ENCODE measurements around the gene RHBDD2.
"Not testable (repeated sequence)": the region's sequence is repeated elsewhere in the genome, so short reads cannot be mapped to it uniquely, and the experiment has no call there.

The RHBDD2 gene

DNA sequence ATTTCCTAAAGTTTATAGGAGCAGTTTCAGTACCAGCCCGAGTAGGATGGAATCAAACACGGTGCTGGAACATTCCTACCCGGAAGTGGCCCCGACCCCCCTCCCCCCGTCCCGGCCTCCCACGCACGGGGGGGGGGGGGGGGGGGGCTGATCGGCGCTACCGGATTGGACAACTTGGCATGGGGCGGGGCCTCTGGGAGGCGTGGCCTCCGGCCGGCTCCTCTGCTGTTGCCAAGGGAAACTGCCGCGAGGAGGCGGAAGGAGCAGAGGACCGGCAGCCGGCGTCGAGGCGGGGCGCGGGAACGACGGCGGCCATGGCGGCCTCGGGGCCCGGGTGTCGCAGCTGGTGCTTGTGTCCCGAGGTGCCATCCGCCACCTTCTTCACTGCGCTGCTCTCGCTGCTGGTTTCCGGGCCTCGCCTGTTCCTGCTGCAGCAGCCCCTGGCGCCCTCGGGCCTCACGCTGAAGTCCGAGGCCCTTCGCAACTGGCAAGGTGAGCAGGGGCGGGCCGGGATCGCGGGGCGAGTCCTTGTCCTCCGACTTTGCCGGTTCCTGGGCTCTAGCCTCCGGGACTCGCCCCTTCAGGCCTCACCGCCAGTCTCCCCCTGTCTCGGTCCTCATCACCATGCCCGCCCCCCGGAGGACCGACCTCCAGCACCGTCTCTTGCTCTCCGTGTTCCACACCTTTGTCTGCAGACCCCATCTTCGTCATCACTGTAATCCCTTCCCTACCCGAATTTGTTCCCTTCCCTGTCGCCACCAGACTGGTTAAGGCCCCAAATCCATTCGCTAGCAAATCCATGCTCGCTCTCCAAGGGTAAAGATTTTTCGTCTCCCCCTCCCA lies at the start of gene RHBDD2:
Gene RHBDD2, plus strand, starts transcription at position 266 of the 843 bp plus-strand sequence. Its CDS starts 49 bp downstream, at position 315.
- peak; percentile 94 for DNase-seq (ENCODE audit: low read depth, low spot score)
- TF ChIP-seq, protein P1, sequence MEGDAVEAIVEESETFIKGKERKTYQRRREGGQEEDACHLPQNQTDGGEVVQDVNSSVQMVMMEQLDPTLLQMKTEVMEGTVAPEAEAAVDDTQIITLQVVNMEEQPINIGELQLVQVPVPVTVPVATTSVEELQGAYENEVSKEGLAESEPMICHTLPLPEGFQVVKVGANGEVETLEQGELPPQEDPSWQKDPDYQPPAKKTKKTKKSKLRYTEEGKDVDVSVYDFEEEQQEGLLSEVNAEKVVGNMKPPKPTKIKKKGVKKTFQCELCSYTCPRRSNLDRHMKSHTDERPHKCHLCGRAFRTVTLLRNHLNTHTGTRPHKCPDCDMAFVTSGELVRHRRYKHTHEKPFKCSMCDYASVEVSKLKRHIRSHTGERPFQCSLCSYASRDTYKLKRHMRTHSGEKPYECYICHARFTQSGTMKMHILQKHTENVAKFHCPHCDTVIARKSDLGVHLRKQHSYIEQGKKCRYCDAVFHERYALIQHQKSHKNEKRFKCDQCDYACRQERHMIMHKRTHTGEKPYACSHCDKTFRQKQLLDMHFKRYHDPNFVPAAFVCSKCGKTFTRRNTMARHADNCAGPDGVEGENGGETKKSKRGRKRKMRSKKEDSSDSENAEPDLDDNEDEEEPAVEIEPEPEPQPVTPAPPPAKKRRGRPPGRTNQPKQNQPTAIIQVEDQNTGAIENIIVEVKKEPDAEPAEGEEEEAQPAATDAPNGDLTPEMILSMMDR (IDR thresholded peaks at IDR 0.05; ENCODE audit: low read depth, low read length), result no peak
- H3K4me3 ChIP-seq (ENCODE audit: low read depth, low read length), result peak within 1 kb of the TSS; percentile 93
- in situ Hi-C loops (cut with HindIII; ENCODE audit: low sequenced_read_pairs), result no loop called here

DNA sequence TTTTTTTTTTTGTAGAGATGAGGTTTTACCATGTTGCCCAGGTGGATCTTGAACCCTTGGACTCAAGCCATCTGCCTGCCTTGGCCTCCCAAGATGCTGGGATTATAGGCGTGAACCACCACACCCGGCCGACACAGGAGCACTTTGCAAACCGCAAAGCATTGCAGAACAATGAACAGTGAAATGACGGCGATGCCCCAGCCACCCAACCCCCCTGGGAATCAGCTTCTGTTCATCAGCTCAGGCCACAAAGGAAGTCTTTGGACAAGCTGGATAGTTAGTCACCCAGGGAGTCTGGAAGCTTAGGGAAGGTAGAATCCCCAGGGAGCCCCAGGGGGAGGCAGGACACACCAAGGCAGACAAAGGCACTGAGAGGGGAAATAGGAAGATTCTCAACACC lies 49.2 kb upstream of the RHBDD2 start:
- peak; percentile 86 for DNase-seq (ENCODE audit: low read depth, low spot score)

DNA sequence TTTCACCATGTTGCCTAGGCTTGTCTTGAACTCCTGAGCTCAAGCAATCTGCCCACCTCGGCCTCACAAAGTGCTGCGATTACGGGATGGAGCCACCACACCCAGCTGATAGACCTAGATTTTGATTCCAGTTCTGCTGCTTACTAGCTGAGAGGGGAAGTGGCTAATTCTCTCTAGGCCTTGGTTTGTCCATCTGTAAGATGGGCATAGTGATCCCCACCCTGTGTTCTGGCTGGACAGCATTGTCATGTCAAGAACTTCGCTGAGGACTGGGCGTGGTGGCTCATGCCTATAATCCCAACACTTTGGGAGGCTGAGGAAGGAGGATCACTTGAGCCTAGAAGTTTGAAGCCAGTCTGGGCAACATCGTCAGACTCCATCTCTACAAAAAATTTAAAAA lies 47.9 kb upstream of the RHBDD2 start:
- DNase-seq (ENCODE audit: low read depth, low spot score), result no peak
- H3K4me3 ChIP-seq (ENCODE audit: low read depth, low read length), result no peak overlapping the region
- TF ChIP-seq, protein P1 (IDR thresholded peaks at IDR 0.05; ENCODE audit: low read depth, low read length), result no peak
- in situ Hi-C loops (cut with HindIII; ENCODE audit: low sequenced_read_pairs), result no loop called here

More for the DNA sequence above, 49.2 kb upstream of the RHBDD2 start:
- in situ Hi-C loops (cut with HindIII; ENCODE audit: low sequenced_read_pairs); H3K4me3 ChIP-seq (ENCODE audit: low read depth, low read length): not testable (repeated sequence)

DNA sequence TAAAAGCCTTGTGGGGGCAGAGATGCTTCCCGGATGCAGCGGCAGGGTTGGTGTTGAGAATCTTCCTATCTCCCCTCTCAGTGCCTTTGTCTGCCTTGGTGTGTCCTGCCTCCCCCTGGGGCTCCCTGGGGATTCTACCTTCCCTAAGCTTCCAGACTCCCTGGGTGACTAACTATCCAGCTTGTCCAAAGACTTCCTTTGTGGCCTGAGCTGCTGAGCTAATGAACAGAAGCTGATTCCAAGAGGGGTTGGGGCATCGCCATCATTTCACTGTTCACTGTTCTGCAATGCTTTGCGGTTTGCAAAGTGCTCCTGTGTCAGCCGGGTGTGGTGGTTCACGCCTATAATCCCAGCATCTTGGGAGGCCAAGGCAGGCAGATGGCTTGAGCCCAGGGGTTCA lies 45.2 kb upstream of the RHBDD2 start:
- in situ Hi-C loops (cut with HindIII; ENCODE audit: low sequenced_read_pairs); H3K4me3 ChIP-seq (ENCODE audit: low read depth, low read length): not testable (repeated sequence)
- DNase-seq (ENCODE audit: low read depth, low spot score), result peak; percentile 65

DNA sequence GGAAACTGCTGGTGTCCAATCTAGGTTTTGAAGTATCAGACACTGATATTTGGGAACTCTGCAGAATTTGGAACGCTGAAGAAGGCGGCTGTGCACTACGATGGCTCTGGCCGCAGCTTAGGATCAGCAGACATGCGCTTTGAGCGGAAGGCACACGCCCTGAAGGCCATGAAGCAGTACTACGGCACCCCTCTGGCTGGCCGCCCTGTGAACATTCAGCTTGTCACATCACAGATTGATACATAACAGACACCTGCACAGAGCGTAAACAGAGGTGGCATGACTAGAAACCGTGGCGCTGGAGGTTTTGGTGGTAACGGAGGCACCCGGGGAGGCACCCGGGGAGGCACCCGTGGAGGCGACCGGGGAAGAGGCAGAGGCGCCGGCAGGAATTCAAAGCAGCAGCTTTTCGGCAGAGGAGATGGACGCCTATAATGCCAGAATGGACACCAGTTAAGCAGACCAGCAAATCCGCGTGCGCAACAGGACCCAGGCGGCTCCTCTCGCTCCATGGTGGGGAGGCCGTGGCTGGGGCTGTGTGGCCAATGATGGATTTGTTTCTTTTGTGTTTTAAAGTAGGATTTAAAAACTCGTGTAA lies 43.0 kb upstream of the RHBDD2 start:
- DNase-seq (ENCODE audit: low read depth, low spot score), result no peak
- TF ChIP-seq, protein P1 (IDR thresholded peaks at IDR 0.05; ENCODE audit: low read depth, low read length), result no peak
- no peak overlapping the region for H3K4me3 ChIP-seq (ENCODE audit: low read depth, low read length)
- in situ Hi-C loops (cut with HindIII; ENCODE audit: low sequenced_read_pairs), result no loop called here

DNA sequence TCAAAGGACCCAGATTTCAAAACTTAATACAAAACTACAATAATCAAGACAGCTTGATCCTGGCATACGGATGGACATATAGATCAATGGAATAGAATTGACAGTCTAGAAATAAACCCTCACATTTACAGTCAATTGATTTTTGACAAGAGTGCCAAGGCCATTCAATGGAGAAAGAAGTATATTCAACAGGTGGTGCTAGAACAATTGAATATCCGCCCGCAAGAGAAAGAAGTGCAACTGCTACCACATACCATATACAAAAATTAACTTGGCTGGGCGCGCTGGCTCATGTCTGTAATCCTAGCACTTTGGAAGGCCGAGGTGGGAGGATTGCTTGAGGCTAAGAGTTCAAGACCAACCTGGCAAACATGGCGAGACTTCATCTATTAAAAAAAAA lies 42.0 kb upstream of the RHBDD2 start:
- H3K4me3 ChIP-seq (ENCODE audit: low read depth, low read length), result no peak overlapping the region
- in situ Hi-C loops (cut with HindIII; ENCODE audit: low sequenced_read_pairs), result no loop called here
- TF ChIP-seq, protein P1 (IDR thresholded peaks at IDR 0.05; ENCODE audit: low read depth, low read length), result no peak
- DNase-seq (ENCODE audit: low read depth, low spot score), result no peak

DNA sequence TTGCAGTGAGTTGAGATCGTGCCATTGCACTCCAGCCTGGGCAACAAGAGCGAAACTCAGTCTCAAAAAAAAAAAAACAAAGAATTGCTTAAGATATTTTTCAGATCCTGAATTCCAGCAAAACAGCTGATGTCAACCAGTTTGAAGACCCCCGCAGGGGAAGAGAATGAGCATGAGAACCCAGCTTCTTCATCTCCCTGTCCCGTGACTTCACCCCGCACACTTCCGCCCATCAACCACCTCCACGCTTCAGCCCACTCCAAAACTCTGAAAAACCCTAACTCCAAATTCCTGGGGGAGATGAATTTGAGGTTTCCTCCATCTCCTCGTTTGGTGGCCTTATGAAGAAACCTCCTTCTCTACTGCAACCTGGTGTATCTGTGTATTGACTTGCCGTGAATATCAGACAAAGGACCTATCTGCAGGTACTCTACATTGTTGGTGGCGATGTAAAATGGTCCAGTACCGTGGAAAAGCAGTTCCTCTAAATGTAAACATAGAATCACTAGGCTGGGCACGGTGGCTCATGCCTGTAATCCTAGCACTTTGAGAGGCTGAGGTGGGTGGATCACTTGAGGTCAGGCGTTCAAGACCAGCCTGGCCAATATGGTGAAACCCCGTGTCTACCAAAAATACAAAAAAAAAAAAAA lies 40.4 kb upstream of the RHBDD2 start:
- H3K4me3 ChIP-seq (ENCODE audit: low read depth, low read length); in situ Hi-C loops (cut with HindIII; ENCODE audit: low sequenced_read_pairs); DNase-seq (ENCODE audit: low read depth, low spot score): not testable (repeated sequence)

DNA sequence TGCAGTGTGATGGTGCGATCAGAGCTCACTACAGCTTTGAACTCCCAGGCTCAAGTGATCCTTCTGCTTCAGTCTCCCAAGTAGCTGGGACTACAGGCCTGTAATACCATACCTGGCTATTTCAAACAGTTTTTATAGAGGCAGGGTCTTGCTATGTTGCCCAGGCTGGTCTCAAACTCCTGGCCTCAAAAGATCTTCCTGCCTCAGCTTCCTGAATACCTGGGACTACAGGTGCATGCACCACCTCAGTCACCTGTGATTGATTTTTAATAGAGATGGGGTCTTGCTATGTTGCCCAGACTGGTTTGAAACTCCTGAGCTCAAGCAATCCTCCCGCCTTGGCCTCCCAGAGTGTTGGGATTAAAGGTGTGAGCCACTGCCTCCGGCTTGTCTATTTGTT lies 38.8 kb upstream of the RHBDD2 start:
- in situ Hi-C loops (cut with HindIII; ENCODE audit: low sequenced_read_pairs), result no loop called here
- H3K4me3 ChIP-seq (ENCODE audit: low read depth, low read length), result no peak overlapping the region
- TF ChIP-seq, protein P1 (IDR thresholded peaks at IDR 0.05; ENCODE audit: low read depth, low read length), result no peak
- DNase-seq (ENCODE audit: low read depth, low spot score), result no peak

Data from astrocyte of the spinal cord (primary cell).